Left forelimb (tissue), 1 donor: Measurements from ENCODE around the gene CRY2.

Source experiments
- DNase-seq: peaks from one replicate; pipeline ENCODE4 v3.0.0-alpha.2; 2018; ENCODE audit warnings: low spot score

CRY2 gene

DNA sequence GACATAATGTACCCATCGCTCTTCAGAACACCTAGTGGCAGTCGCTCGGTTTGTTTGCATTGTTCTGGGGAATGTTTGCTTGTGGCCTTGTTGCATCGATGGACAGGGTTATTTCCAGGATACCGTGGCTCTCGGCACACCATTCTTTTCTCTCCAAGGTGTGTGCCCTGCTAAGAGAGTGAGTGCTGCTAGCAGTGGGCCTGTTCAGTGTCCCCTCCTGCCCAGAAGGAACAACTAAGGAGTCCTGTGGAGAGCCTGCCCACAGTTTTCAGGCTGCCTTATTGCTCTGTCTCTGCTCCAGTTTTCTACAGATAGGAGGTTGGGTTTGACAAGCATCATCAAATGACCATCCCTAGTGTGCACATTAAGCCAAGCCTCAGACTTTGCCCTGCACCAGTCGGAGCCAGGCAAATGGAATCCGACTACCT is 1.4 kb downstream of the CRY2 start:
- no peak for DNase-seq

DNA sequence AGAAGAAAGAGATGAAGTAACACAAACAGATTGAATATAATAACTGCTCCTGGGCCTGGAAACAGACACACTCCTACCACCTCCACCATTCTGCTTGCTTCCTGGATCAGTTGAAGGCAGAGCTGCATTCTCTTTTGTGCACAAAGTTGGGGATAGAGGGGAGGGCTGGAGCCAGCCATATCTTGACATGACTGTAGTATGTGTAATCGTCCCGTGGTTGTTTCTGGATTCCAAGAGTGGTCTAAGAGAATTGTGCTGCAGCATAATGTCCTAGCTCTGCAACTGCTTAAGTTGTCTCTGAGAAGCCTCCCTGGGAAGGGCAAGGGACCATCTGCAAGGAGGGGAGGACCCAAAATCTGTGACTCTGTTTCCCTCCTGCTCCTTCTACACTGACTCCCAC is 3.2 kb downstream of the CRY2 start:
- DNase-seq: no peak

DNA sequence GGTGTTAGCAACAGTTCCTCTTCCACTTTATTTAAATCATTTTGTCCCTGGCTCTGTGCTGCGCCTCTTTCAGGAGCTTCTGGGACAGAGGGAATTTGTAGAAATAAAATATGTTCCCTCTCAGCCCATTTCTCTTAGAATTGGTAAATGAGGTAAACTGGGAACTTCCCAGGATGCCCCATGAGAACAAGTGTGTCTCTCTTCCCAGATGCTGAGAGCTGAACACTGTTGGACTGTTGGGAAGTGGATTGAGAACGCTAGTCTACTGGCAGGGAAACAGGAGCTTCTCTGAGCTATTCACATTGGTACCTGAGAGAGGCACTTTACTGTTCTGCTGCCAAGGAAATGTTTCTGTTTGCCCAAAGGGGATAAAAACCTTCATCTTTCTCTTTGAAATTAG is 4.0 kb downstream of the CRY2 start:
- no peak for DNase-seq

- DNase-seq: no peak
These were observed 4.9 kb downstream of the CRY2 start for GRCh38 chr11:45852018-45852711.

DNA sequence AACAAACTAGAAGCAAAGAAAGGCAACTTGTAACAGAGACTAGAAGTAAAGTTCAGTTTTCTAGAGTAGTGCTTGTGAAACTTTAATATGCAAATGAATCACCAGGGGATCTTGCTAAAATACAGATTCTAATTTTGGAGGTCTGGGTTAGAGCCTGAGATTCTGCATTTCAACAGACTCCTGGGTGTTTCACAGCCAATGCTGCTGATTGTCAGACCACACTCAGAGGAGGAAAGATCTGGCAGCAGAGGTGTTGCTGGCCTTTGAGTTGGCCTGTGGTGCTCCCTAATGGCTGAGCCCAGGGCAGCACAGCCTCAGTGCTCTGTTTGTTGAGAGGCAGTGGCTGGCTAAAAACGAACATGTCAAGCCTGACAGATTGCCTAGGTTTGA is 5.4 kb downstream of the CRY2 start:
- DNase-seq: no peak

- DNase-seq: no peak
These were observed 6.3 kb downstream of the CRY2 start for GRCh38 chr11:45853332-45854219.

- DNase-seq: no peak
These were observed 8.0 kb downstream of the CRY2 start for GRCh38 chr11:45855308-45855707.

GRCh38 chr11:45856044-45856468 is 8.8 kb downstream of the CRY2 start:
- no peak for DNase-seq

DNA sequence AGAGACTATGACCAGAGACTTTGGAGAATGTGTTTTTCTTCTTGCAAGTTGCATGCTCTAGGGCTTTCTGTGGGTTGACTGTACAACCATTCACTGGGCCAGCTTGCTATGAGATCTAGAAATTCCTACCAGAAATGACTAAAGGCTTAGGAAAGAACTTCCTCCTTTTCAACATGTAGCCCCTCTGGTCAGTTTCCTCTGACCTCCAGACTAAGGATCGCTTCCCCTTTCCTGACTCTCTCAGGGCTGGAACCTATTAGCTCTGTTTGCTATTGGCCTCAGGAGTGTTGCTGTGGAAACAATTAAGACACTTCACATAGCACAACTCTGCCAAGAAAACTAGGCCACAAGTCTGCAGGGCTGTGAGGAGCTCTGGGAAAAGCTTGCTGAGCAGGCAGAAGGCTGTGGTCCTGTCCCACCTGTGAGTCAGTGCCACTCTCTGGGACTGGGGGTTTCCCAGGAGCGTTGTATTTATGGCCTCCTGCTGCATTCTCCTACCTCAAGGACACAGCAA is 10.7 kb downstream of the CRY2 start:
- no peak for DNase-seq

GRCh38 chr11:45858751-45859398 is 11.6 kb downstream of the CRY2 start:
- DNase-seq: no peak

DNA sequence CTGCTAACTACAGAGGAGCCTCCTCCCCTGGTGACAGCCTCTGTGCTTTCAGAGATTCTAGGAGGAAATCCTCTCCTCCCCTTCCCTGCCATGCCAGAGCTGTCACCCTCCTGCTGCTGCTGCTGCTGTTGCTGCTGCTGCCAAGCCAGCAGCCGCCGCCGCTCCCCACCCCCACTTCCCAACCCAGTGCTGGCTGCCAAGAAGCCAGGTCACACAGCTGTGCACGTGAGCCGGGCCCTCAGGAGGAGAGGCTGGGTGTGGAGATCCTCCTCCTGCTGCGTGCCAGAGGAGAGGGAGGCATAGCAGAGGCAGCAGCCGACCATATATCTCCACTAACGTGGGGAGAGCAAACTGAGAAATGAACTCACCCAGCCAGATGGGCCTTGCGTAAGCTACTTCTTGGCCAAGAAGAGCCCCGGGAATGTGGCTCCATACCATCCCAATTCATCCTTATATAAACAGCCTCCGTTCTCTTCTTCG is 12.4 kb downstream of the CRY2 start:
- peak; percentile 89 for DNase-seq

DNA sequence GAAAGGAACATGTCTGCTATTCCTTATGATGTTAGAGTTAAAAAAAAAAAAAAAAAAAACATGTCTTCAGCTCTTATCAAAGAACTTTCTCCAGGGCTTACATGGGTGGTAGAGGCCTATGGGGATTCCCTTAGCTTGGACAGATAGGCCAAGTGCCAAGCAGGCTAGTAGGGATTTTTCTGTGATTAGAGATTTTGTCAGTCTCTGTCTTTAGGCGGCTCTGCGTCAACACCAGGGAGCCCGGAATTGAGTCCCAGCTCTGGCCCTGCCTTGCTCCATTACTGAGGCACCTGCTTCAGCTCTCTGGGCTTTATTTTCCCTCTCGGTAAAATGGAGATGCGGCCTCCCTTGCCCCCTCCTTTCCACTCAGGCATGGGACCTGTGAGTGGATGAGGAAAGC is 13.1 kb downstream of the CRY2 start:
- DNase-seq: no peak

DNA sequence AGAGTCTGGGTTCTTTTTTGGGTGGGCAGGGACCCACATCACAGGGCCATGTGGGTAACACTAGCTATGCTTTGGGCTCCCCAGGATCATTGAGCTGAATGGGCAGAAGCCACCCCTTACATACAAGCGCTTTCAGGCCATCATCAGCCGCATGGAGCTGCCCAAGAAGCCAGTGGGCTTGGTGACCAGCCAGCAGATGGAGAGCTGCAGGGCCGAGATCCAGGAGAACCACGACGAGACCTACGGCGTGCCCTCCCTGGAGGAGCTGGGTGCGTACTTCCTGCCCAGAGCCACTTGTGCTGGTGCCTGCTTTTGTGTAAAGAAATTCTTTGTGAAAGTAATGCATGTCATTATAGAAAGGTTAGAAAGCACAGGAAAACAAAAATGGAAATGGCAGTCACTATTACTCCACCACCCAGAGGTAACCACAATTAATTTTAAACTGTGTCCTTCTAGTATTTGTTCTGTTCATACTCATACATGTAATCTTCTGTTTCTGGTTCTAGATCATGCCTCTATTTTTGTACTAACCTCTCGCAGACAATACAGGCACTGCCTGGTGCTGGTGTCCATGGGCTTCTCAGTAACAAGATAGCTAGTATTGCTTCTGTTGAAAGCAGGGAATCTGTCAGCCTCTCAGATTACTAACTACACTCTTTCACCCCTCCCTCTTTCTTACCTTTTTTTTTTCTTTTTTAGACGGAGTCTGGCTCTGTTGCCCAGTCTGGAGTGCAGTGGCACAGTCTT is 13.7 kb downstream of the CRY2 start:
- no peak for DNase-seq

DNA sequence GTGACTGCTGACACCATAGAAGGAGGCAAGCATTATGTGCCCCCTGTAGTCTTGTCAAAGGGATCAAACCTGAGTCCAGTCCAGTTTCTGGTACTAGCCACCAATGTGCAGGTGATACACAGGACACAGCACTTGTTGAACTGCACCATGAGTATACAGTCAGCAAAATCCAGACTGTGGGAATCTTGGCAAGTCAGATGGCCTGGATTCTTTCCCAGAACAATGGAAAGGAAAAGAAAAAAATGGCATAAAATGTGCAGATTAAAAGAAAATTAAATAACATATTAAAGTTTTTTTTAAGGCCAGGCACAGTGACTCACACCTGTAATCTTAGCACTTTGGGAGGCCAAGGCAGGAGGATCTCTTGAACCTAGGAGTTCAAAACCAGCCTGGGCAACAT is 16.8 kb downstream of the CRY2 start:
- no peak for DNase-seq

DNA sequence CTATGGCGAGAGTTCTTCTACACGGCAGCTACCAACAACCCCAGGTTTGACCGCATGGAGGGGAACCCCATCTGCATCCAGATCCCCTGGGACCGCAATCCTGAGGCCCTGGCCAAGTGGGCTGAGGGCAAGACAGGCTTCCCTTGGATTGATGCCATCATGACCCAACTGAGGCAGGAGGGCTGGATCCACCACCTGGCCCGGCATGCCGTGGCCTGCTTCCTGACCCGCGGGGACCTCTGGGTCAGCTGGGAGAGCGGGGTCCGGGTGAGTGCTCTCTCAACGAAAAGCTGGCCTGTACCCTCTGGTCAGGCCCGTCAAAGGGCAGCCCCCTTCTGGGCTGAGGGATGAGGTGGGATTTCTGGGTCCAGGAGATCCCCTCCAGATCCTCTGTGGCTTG is 22.3 kb downstream of the CRY2 start:
- no peak for DNase-seq

DNA sequence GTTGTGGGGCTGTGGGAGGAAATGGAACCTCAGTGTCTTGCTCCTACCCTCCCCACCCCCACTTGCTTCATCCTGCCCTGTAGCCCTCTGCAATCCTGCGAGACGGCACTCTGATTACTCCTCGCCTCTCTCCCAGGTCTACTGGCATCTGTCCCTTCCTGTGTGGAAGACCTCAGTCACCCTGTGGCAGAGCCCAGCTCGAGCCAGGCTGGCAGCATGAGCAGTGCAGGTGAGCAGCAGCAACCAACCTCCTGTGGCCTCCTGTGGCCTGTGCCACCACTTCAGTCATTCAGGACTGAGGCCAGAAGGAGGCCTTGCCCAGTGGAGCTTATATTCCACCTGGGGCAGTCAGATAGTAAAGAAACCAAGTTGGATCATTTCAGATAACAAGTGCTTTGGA is 23.4 kb downstream of the CRY2 start:
- DNase-seq: no peak

GRCh38 chr11:45871638-45872037 is 24.4 kb downstream of the CRY2 start:
- no peak for DNase-seq

GRCh38 chr11:45872651-45873356 is 25.5 kb downstream of the CRY2 start:
- DNase-seq: no peak

DNA sequence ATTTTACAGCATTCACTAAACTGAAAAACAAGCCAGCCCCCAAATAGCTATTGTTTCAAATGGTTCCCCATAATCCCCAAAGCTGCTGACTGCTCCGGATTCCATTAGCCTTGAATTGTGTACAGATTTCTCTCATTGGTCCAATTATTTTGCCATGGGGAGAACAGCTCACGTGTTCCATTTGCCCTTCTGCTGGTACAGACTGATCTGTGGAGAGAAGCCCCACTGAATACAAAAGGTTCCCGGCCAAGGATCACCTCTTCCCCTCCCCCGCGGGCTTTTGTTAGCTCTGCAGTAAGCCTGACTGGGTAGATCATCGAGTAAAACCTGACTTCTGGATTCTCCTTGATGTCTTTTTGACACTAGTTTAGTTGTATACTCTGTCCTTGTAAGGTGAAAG is 29.1 kb downstream of the CRY2 start:
- DNase-seq: no peak

DNA sequence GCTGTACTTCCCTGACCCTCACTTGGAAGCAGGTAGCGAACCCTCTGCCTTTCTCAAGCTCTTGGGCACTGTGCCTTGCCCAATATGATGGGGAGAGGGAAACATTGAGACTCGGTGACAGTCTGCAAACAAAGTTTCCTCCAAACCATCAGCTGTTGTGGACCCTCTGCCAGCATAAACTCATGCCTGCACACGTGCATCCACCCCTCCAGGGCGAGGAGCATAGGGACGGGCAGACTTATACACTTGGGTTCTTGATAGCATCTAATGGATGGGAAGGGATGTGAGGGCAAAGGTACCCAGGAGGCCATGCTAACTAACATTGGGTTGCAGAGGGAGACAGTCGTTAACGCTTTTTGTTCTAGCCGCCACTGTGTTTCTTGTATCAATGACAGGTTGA is 29.9 kb downstream of the CRY2 start:
- no peak for DNase-seq

- no peak for DNase-seq
These were observed 30.6 kb downstream of the CRY2 start for GRCh38 chr11:45877845-45878244.
